GM19455 (cell line): ENCODE measurements around the gene PRKCZ.

Experiments used
- ATAC-seq: cut with Tn5 transposase; IDR thresholded peaks from one replicate; pipeline ENCODE4 v1.9.1; 2021; ENCODE audit not compliant: unreplicated experiment

Gene PRKCZ

GRCh38 chr1:2173546-2174347 lies 123.5 kb downstream of the PRKCZ start:
- no peak for ATAC-seq

- no peak for ATAC-seq
Measured at GRCh38 chr1:2174348-2175054, 124.3 kb downstream of the PRKCZ start.

- no peak for ATAC-seq
Measured at GRCh38 chr1:2175055-2175414, 124.8 kb downstream of the PRKCZ start.

GRCh38 chr1:2175681-2176454 lies 125.7 kb downstream of the PRKCZ start:
- ATAC-seq: no peak

- no peak for ATAC-seq
Measured at GRCh38 chr1:2176615-2177014, 126.4 kb downstream of the PRKCZ start.

GRCh38 chr1:2177541-2177940 lies 127.3 kb downstream of the PRKCZ start:
- no peak for ATAC-seq

- no peak for ATAC-seq
Measured at GRCh38 chr1:2177946-2178538, 127.8 kb downstream of the PRKCZ start.

- no peak for ATAC-seq
Measured at GRCh38 chr1:2178875-2179274, 128.7 kb downstream of the PRKCZ start.

- ATAC-seq: no peak
Measured at GRCh38 chr1:2179283-2180013, 129.2 kb downstream of the PRKCZ start.

GRCh38 chr1:2180297-2181245 lies 130.4 kb downstream of the PRKCZ start:
- no peak for ATAC-seq

- ATAC-seq: no peak
Measured at GRCh38 chr1:2181271-2181670, 131.1 kb downstream of the PRKCZ start.

- ATAC-seq: no peak
Measured at GRCh38 chr1:2181752-2182151, 131.5 kb downstream of the PRKCZ start.

GRCh38 chr1:2182376-2182775 lies 132.2 kb downstream of the PRKCZ start:
- ATAC-seq: no peak

GRCh38 chr1:2183937-2184334 lies 133.7 kb downstream of the PRKCZ start:
- ATAC-seq: no peak

- no peak for ATAC-seq
Measured at GRCh38 chr1:2184531-2184930, 134.3 kb downstream of the PRKCZ start.

GRCh38 chr1:2184934-2185333 lies 134.7 kb downstream of the PRKCZ start:
- no peak for ATAC-seq

GRCh38 chr1:2185880-2186855 lies 136.0 kb downstream of the PRKCZ start:
- no peak for ATAC-seq

- ATAC-seq: no peak
Measured at GRCh38 chr1:2186901-2187300, 136.7 kb downstream of the PRKCZ start.
